HepG2 (cell line): ENCODE results near the gene NFATC2. TPM values are rescaled to one million over a fixed set of nuclear protein-coding genes. Genes with fewer than 3 reads are reported as not detected.

ENCODE experiments used
- ARHGAP35 ChIP-seq: sonication (generic); formaldehyde crosslinking; IDR thresholded peaks from 2 replicates; pipeline ENCODE4 v1.9.0; 2022; ENCODE audit warnings: mild to moderate bottlenecking, inconsistent platforms, moderate library complexity, missing genetic modification reagents, borderline replicate concordance
- CEBPB ChIP-seq: IDR thresholded peaks from 2 replicates; pipeline ENCODE4 v1.6.1; 2011; ENCODE audit warnings: low read depth, low read length, improper control_type of control experiment, borderline replicate concordance
- CTCF ChIP-seq: sonication (generic); formaldehyde crosslinking; IDR thresholded peaks from 2 replicates; pipeline ENCODE4 v1.5.0; 2020; ENCODE audit warnings: mild to moderate bottlenecking, missing genetic modification reagents, moderate library complexity
- FOXO1 ChIP-seq: sonication (generic); formaldehyde crosslinking; IDR thresholded peaks from 2 replicates; pipeline ENCODE4 v1.4.0; 2020; ENCODE audit warnings: missing genetic modification reagents
- HNRNPL ChIP-seq: fragments of 200-400 bp; formaldehyde crosslinking; IDR thresholded peaks from 2 replicates; pipeline ENCODE4 v1.6.1; 2017; ENCODE audit warnings: mild to moderate bottlenecking, low read depth, low read length
- HNRNPUL1 ChIP-seq: fragments of 200-400 bp; formaldehyde crosslinking; IDR thresholded peaks from 2 replicates; pipeline ENCODE4 v1.6.1; 2017; ENCODE audit warnings: low read depth, mild to moderate bottlenecking, low read length, moderate library complexity
- HOXA7 ChIP-seq: sonication (generic); formaldehyde crosslinking; IDR thresholded peaks from 2 replicates; pipeline ENCODE4 v1.8.1; 2022; ENCODE audit warnings: mild to moderate bottlenecking, missing genetic modification reagents, moderate library complexity
- MNT ChIP-seq: fragments of 450-650 bp; IDR thresholded peaks from 2 replicates; pipeline ENCODE4 v1.6.1; 2016
- NCOA5 ChIP-seq: sonication (generic); formaldehyde crosslinking; IDR thresholded peaks from 2 replicates; pipeline ENCODE4 v1.4.0; 2020; ENCODE audit warnings: missing genetic modification reagents
- ONECUT2 ChIP-seq: sonication (generic); formaldehyde crosslinking; IDR thresholded peaks from 2 replicates; pipeline ENCODE4 v1.4.0; 2020; ENCODE audit warnings: missing genetic modification reagents
- SNAPC5 ChIP-seq: sonication (generic); formaldehyde crosslinking; IDR thresholded peaks from 2 replicates; pipeline ENCODE4 v1.8.1; 2023; ENCODE audit warnings: mild to moderate bottlenecking, missing genetic modification reagents, borderline replicate concordance
- ZFP37 ChIP-seq: sonication (generic); formaldehyde crosslinking; IDR thresholded peaks from 2 replicates; pipeline ENCODE4 v1.4.0; 2020; ENCODE audit warnings: missing genetic modification reagents, borderline replicate concordance
- ZMYM2 ChIP-seq: sonication (generic); formaldehyde crosslinking; IDR thresholded peaks from 2 replicates; pipeline ENCODE4 v1.8.0; 2022; ENCODE audit warnings: mild to moderate bottlenecking, missing genetic modification reagents
- ZNF251 ChIP-seq: sonication (generic); formaldehyde crosslinking; IDR thresholded peaks from 2 replicates; pipeline ENCODE4 v1.9.0; 2021; ENCODE audit warnings: mild to moderate bottlenecking, missing genetic modification reagents
- ZSCAN9 ChIP-seq: IDR thresholded peaks from 2 replicates; pipeline ENCODE4 v1.6.1; 2016; ENCODE audit warnings: borderline replicate concordance
- polyA plus RNA-seq, 8 experiments: library from polyadenylated mRNA; depleted of rRNA in 3 of 8; stranded (reverse) in 7 of 8; unstranded in 1 of 8; fragments of >200 nt; fragmentation: Illumina TruSeq in 4 of 8; extraction: Trizol in 4 of 8; gene quantifications; 2 replicates each; pipeline versions ENCODE4 v1.2.1 to v1.2.3, GENCODE V29; 2011 to 2016; ENCODE audit warnings: low read depth in 4 of 8, missing spikeins in 1 of 8, mixed read lengths in 1 of 8; ENCODE audit not compliant: insufficient read depth in 1 of 8
- total RNA-seq, 5 experiments: library from RNA; depleted of rRNA; stranded (reverse); fragments of >200 nt; fragmentation: Illumina TruSeq; extraction: Trizol; gene quantifications; 2 replicates each; pipeline ENCODE4 v1.2.3, GENCODE V29; 2016; ENCODE audit warnings: low read depth in 1 of 5
- TF ChIP-seq, protein P1 (sequence below): sonication (generic); formaldehyde crosslinking; IDR thresholded peaks from 2 replicates; pipeline ENCODE4 v1.5.0; 2020; ENCODE audit warnings: mild to moderate bottlenecking, missing genetic modification reagents, borderline replicate concordance
- TF ChIP-seq, protein P2 (sequence below): sonication (generic); formaldehyde crosslinking; IDR thresholded peaks from 2 replicates; pipeline ENCODE4 v1.8.1; 2023; ENCODE audit warnings: missing genetic modification reagents, inconsistent platforms, borderline replicate concordance

The NFATC2 gene
- total and polyA plus RNA-seq, 2 of the 13 experiments (the other 11 are each of a cell fraction or from before 2014, with no cell fraction given), result 1.9 to 3.3 TPM

- TF ChIP-seq MNT (no peak), HOXA7 (CRISPR knock-in tag) (no peak), ZNF251 (CRISPR knock-in tag) (no peak), NCOA5 (CRISPR knock-in tag) (no peak), HNRNPUL1 (no peak), CEBPB (no peak), ZSCAN9 (CRISPR knock-in tag) (0 out of 2 replicates have a peak, but pooled peaks have one; percentile 43), ONECUT2 (CRISPR knock-in tag) (no peak), SNAPC5 (no peak), ZMYM2 (no peak), FOXO1 (CRISPR knock-in tag) (0 out of 2 replicates have a peak, but pooled peaks have one; percentile 11), HNRNPL (peak; percentile 99), CTCF (peak; percentile 77), ZFP37 (CRISPR knock-in tag) (no peak), ARHGAP35 (peak; percentile 55; the same call in 1 of the 2 replicates)
- TF ChIP-seq, protein P1, sequence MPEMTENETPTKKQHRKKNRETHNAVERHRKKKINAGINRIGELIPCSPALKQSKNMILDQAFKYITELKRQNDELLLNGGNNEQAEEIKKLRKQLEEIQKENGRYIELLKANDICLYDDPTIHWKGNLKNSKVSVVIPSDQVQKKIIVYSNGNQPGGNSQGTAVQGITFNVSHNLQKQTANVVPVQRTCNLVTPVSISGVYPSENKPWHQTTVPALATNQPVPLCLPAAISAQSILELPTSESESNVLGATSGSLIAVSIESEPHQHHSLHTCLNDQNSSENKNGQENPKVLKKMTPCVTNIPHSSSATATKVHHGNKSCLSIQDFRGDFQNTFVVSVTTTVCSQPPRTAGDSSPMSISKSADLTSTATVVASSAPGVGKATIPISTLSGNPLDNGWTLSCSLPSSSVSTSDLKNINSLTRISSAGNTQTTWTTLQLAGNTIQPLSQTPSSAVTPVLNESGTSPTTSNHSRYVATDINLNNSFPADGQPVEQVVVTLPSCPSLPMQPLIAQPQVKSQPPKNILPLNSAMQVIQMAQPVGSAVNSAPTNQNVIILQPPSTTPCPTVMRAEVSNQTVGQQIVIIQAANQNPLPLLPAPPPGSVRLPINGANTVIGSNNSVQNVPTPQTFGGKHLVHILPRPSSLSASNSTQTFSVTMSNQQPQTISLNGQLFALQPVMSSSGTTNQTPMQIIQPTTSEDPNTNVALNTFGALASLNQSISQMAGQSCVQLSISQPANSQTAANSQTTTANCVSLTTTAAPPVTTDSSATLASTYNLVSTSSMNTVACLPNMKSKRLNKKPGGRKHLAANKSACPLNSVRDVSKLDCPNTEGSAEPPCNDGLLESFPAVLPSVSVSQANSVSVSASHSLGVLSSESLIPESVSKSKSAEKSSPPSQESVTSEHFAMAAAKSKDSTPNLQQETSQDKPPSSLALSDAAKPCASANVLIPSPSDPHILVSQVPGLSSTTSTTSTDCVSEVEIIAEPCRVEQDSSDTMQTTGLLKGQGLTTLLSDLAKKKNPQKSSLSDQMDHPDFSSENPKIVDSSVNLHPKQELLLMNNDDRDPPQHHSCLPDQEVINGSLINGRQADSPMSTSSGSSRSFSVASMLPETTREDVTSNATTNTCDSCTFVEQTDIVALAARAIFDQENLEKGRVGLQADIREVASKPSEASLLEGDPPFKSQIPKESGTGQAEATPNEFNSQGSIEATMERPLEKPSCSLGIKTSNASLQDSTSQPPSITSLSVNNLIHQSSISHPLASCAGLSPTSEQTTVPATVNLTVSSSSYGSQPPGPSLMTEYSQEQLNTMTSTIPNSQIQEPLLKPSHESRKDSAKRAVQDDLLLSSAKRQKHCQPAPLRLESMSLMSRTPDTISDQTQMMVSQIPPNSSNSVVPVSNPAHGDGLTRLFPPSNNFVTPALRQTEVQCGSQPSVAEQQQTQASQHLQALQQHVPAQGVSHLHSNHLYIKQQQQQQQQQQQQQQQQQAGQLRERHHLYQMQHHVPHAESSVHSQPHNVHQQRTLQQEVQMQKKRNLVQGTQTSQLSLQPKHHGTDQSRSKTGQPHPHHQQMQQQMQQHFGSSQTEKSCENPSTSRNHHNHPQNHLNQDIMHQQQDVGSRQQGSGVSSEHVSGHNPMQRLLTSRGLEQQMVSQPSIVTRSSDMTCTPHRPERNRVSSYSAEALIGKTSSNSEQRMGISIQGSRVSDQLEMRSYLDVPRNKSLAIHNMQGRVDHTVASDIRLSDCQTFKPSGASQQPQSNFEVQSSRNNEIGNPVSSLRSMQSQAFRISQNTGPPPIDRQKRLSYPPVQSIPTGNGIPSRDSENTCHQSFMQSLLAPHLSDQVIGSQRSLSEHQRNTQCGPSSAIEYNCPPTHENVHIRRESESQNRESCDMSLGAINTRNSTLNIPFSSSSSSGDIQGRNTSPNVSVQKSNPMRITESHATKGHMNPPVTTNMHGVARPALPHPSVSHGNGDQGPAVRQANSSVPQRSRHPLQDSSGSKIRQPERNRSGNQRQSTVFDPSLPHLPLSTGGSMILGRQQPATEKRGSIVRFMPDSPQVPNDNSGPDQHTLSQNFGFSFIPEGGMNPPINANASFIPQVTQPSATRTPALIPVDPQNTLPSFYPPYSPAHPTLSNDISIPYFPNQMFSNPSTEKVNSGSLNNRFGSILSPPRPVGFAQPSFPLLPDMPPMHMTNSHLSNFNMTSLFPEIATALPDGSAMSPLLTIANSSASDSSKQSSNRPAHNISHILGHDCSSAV, result no peak
- TF ChIP-seq, protein P2, sequence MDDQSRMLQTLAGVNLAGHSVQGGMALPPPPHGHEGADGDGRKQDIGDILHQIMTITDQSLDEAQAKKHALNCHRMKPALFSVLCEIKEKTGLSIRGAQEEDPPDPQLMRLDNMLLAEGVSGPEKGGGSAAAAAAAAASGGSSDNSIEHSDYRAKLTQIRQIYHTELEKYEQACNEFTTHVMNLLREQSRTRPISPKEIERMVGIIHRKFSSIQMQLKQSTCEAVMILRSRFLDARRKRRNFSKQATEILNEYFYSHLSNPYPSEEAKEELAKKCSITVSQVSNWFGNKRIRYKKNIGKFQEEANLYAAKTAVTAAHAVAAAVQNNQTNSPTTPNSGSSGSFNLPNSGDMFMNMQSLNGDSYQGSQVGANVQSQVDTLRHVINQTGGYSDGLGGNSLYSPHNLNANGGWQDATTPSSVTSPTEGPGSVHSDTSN (CRISPR knock-in tag), result no peak
Observed at GRCh38 chr20:51542033-51542570, 417 bp downstream of the NFATC2 start (continued).
